ENCODE data around the gene MCTP2.

- TF ChIP-seq CTCF (IDR thresholded peaks at IDR 0.05) (no peak), EZH2 (IDR thresholded peaks at IDR 0.05; ENCODE audit: borderline replicate concordance, insufficient read depth, low read depth, low read length, poor library complexity, severe bottlenecking) (no peak)
These were observed 226.3 kb downstream of the MCTP2 start for GRCh38 chr15:94457661-94458060.
